ENCODE measurements around the gene PREPL.

- no peak for TF ChIP-seq CTCF (IDR thresholded peaks at IDR 0.05)
- no peak for TF ChIP-seq POLR2A (IDR thresholded peaks at IDR 0.05)
These were observed 80.4 kb downstream of the PREPL start for GRCh38 chr2:44280869-44281268.
